GM21423 (cell line): ENCODE measurements around the gene OPCML.
A peak's percentile ranks its signal among the peaks of the same experiment; 100 is the strongest.

ENCODE experiments used
- ATAC-seq: cut with Tn5 transposase; IDR thresholded peaks from one replicate; pipeline ENCODE4 v1.9.1; 2021; ENCODE audit warnings: mild to moderate bottlenecking, moderate library complexity; ENCODE audit not compliant: unreplicated experiment

The OPCML gene

DNA sequence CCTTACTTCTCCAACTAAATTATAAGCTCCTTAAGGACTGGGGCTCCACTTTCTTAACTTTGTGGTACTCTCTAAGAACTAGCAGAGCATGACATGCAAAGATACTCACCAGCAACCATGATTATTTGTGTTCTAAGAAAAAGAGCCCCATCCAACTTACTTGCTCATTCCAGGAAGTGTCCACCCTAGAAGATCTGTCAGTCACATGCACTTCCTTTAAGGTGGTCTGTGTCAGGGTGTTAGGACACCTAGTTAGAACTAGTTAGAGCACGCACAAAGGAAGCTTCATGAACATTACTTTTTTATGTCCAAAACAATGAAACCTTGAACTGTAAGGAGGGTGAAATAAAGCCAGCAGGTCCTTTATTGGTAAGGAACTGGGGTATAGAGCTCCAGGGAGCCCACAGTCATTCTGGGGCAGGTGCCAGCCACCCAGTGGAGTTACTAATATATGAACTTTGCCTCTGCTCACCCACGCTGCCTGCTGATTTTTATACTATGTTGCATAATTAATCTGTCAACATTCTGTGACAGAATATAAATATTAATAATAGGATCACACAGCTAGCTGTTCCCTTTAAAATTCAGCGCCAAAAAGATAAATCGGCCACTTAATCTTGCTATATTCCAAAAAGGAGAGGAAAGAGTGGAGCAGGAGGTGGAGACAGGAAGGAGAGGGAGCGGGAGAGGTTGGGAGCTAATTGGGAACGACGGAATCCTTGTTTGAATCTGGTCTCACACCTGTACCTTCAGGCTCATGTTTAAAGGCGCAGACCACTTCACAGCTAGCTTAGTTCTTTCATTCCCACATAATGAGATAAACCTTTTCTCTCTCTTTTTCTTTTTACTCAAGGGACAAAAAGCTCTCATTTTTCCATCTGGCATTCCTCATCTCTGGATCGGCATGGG, 755.0 kb downstream of the OPCML start:
- no peak for ATAC-seq

DNA sequence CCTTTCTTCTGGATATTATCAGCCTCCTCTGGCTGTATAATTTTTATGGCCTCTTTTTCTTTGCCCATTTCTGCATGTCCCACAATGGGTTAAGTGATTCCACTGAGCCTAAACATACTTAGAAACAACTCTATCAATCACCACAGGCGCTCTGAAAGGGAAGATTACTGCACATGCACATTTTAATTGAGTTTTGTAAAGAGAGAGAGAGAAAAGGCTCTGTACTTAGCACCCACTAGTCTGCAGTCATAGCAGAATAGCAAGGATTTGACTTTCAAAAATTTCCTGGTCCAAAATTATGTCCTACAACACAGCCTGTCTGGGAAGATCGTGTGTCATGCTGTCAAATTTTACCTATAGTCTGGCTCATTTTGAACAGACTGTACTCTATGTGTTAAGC, 758.5 kb downstream of the OPCML start:
- no peak for ATAC-seq

DNA sequence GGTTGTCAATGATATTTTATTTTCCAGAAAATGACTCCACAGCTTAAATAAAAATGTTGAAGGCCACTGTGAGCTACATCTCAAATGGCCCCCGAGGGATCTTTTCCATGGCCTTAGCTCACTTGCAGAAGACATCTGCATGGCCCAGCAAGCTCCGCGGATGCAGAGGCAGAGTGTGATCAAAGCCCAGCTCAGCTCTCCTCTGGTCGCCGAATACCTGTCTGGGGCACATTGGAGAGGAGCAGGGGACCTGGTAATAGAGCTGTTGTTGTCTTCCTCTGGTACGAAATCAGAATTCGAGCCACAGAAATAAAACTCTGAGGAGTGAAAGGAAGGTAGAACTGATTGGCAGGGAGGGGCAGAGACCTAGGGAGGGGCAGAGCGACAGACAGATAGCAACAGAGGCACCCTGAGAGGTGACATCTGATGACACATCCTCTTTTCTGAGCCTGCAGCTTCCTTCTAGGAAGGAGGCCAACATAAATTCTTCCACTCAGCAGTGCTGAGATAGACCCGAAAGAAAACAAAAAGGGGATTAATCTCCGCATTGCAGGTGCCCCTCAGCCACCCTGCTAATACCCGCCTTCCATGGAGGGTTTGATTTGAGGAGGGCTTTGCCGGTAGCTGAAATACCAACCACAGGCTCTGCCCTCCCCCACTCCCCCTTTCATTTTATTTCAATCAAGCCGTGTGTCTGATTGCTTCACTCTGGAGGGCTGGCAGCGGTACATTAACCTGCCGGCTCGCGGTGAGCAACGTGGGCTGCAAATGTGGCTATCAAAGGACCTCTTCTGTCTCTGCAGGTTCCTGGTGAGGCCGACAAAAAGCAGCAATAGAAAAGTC, 759.4 kb downstream of the OPCML start:
- no peak for ATAC-seq

DNA sequence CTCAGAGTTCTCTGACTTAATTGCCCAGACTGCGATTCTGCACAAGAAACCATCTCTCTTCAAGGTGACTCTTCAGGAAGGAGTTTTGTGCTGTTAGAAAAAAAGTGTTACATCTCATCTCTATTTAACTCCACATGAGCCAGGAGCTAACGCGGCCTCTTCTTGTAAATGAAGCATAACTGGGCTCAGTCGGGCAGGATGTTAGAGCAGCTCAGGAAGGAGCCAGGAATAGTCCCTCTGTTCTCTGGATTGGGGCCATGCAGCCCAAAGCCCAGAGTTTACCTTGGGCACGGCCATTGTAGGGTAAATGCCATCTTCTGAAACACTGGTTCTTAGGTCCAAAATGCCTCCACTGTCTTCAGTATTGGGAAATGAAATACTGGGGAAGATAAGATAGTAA, 760.6 kb downstream of the OPCML start:
- no peak for ATAC-seq

DNA sequence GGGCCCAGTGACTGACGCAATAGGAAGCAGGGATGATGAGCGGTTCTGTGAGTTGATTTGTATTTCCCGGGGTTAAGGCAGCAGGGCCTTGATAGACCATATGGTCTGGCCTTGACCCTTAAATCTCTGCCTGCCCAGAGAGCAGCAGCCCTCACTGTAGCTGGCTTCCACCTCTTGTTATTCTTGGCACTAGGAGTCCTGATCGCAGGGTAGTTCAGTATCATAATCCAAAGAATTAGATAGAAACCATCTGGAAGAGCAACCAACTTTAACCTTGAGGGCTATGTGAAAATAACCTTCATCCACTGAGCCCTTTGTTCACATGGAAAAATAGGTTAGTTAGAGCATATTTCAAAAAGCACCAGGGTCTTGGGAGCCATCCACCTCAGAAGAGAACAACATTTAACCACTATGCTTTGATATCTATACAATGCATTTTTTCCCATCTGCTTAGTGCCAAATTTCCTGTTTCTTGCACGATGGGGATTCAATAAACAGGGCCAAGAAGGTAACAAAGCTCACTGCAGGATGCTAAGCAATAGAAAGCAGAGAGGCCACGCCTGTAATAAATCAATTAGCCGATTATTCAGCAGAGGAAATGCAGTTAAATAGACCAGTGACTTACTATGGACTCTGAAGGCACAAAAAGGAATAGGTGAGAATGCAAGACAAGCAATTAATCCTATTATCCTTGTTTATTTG, 761.3 kb downstream of the OPCML start:
- ATAC-seq = no peak

DNA sequence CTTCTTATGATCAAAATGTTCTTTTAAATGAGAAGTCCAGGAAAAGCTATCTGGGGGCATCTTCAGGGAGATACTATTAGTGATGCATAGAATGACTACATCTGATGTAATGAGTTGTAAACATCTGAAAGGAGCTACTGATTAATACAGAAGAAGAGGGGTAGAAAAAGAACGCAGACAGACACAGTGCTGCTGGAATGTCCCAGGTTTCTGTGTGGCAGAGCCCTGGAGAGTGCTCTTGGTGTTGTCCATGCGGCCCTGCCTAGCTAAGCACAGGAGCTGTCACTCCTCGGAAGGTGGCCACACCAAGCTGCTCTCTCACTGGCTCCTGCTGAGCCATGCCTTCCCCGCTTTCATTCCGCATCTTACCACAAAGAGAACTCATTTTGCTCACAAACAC, 768.8 kb downstream of the OPCML start:
- no peak for ATAC-seq

DNA sequence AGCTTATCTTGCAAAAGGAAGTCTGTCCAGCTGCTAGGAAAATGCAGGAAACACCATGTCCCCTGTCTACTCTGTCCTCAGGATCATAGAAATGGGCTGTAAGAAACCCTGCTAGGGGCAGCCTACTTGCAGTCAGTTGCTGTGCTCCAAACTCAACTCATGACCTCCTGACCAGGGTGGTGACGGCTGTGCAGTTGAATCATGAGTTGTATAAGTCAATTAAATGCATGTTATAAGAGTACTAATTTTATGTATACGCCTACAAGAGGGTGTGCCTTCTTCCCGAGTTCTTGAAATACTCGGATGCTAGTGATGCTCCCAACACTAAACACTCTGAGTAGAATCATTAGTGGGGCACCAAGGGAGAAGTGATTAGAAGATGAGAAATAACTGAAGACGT, 776.4 kb downstream of the OPCML start:
- no peak for ATAC-seq

DNA sequence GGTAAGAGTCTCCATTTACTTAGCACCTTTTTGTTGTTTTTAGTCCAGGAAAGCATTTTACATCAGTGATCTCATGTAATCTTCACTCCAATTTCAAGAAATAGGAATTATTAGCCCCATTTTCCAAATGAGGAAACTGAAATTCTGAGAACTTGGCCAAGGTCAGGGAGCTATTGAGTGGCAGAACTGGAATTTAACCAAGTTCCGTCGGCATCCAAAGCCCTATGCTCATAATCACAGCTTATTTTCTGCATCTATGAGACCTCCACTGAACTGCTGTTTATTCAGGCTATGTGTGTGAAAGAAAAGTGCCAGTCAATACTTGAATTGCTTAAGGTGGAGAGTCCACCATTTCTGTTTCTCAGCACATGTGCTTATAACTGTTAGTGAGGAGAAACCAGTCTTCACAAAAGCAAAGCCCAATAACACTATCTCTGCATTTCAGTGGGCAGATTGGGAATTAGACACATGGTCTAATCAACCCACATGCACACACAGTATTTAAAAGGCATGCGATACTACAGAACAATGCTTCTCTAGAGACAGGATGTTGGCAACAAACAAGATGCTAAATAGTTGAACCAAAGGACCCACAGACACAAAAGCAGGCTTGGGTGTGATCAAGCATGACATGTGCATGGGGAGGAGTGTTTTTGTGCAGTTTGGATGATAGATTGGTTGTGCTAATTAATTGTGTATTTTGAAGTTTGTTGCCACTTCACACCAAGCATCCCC, 780.6 kb downstream of the OPCML start:
- ATAC-seq = no peak

DNA sequence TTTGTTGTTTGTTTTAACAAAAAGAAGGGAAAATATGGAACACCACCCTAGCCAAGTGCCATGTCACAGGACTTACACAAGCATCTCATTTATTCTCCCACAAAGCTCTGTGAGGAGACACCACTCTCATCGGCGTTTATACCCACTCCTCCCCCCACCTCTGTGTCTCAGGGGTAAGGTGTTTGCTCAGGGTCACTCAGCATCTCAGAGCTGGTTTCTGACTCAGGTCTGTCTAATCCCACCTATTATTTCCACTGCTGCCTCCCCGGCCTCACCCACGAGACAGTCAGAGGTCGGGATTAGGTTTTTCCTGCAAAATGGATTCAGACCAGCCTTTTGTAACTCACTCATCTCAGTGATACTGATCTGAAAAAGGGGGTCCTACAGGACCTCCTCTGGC, 786.0 kb downstream of the OPCML start:
- ATAC-seq = no peak

DNA sequence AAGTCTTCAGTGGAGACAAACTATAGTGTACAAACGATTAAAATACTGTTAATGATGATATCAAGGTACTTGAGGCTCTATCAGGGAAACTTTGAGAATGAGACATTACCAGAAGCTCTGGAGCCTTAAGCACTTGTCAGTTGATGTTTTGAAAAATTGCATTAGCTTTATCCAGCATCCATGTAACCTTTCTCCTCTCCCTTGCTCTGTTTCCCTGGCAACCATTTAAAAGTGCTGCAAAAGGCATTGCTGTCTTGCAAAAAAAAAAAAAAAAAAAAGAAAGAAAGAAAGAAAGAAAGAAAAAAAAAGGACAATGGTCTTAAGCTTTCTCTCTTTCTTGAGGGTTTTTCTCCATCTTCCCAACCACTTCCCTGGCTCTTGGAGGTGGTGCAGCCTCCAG, 787.0 kb downstream of the OPCML start:
- no peak for ATAC-seq

DNA sequence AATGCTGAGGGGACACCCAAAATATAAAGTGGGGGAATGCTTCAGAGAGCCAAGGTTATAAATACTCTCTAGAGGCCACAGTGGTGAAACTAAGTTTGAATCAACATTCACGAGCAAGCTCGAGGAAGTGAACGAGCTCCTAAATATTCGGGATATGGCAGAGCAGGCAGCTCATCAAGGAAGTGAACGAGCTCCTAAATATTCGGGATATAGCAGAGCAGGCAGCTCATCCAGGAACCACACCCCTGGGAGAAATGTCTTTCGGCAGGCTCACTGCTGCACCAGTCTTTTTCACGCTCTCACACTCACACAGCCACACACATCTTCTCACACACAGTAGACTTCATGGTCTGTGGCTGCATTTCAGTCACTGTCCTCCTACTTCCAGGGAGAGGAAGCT, 787.5 kb downstream of the OPCML start:
- ATAC-seq = no peak

DNA sequence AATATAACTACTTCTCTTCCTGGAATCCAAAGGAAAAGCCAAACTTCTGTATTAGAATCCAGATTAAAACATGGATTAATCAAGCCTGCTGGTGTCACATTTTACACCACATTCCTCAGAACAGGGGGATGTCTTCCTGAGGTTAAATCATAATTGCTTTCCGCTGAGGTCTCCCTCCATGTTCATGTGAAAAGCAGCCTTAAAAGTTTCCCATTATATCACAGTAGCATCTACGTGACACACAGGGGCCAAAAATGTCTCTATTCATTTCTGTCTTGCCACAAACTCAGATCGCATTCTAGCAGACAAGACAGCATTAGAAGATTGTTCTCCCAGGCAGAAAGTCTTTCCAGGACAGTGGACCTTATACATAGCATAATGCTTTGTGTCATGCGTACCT, 788.7 kb downstream of the OPCML start:
- no peak for ATAC-seq

DNA sequence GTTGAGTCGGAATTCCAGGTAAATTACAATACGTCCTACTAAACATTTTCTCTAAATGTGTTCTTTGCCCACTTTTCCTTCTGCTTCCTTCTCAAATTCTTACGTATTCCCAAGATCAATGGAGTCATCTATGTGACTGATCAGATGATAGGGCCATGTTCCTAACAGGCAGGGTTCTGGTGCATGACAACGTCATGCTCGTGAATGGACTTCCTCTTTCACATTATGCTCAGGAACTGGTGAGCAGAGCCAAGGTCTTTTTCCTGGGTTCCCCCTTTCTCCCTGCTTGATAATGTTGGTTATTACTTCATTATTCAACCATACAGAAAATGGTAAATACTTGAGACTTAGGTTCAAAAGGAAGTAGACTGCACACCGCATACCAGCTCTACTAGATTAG, 789.4 kb downstream of the OPCML start:
- ATAC-seq = no peak

DNA sequence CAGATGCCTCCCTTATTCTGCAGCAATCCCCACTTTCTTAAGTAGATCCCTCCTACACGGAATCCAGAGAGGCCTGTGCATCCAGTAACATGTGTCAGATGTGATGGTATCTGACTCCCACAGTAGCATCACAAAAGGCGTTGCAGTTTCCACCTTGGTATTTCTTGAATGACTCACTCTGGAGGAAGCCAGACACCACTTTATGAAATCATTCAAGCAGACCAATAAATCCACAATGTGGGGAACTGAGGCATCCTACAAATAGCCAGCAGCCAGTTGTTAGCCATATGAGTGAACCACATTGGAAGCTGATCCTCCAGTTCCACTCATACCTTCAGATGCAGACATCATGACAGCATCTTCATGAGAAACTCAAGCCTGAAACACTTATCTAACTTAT, 798.1 kb downstream of the OPCML start:
- no peak for ATAC-seq

DNA sequence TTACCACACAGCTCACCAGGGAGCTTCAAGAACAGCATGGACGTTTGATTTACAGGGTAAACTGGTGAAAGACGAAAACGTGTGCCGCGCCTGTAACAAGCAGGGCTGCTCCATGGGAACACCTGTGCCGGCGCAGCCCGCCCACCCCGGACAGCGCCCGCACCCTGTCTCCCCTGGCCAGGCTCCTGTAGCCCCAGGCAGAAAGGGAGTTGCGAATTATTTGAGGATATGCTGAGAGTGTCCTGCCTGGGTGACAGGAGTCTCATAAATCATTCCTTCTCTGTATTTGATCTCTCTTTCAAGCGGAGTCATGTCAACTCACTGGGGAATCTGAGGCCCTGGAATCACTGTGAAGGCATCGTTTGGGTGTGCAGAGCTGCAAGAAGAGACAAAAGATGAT, 804.3 kb downstream of the OPCML start:
- ATAC-seq = no peak

DNA sequence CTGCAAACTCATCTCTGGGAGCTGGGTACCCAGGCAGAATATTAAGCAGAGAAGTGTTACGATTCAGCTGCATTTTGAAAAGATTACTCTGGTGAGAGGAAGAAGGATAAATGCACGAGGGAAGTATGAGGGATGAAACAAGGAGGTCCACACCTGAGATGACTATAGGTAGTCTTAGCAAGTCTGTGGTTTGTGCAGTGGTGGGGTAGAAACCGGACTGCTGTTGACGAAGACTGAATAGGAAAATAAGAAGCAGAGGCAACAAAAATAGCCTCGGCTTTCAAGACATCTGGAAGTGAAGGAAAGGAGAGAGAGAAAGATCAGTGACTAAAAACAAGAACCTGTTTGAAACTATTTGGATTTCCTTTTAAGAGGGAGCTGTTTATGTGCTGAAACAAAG, 810.8 kb downstream of the OPCML start:
- ATAC-seq = no peak

DNA sequence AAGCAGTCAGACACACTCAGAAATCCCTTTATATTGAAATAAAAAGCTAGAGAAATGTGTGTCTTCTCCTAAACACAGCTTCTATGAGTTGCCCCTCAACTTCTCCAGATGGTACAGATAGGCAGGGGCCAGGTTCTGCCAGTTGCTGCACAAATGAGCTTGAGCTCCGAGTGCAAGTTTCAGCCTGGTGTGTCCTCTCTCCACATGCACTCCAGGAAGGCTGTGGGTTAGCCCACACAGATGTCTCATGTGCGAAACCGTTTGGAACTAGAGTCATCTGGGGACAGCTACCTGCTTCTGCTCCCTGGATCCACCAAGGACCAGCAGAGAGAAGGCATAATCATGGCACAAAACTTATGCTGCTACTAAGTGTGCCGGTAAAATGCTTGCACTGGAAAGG, 812.6 kb downstream of the OPCML start:
- no peak for ATAC-seq

DNA sequence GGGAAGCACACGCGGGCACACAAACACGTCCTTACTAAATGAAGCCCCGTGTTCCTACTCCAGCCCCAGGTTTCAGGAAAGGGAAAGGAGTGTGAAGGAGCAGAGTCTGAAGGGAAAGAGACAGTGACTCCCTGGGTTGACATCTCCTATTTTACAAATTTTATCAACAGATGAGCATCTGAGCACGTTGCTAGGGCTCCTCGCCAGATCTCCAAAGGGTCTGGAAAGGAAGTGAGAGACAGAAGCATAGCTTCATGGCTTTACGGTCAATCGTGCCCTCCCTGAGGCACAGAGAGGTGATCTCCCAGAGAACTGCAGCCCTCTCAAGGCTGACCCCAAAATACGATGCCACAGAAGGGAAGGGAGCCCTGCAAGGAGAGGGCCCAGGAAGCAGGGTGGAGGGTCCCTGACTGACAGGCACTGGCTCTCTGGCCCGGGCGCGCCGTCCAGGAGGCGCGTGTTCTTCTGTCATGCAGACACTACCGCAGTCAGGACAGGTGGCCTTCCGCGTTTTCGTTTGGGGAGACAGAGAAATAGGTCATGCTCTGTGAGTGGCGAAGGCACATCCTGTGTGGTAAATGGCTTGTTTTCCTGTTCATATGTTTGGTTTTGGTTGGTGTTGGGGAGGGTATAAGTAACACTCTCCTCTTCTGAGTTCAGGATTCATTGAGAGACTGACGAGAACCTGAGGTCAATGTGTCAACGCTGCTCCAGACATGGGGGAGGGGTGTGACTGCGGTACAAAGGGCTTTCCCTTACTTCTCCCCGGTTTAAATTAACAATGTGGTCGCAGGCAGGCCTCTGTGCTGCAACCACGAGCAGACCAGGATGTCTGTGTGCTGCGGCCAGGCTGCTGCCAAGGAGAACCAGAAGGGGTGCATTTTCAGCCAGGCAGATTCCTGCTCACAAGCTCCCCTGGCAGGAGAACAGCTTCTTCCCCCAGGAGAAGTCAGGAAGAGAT, 813.3 kb downstream of the OPCML start:
- peak; percentile 65 for ATAC-seq

DNA sequence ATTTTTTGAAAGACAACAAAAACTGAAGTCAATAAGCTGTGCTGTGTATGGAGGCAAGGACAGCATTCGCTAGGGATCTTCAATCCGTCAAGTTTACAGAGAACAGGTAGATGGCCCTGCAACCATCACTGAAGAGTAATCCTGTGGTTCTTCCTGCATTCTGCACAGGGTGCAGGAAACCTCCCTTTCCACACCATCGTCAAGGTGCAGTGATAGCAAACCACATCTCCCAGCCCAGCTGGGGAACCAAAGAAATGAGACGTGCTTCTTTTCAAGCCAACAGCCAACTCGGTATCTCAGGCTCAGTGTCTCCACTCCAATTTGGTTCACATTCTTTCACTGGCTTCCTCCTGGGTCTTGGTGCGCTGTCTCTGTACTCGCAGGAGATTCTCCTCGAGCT, 814.5 kb downstream of the OPCML start:
- no peak for ATAC-seq

DNA sequence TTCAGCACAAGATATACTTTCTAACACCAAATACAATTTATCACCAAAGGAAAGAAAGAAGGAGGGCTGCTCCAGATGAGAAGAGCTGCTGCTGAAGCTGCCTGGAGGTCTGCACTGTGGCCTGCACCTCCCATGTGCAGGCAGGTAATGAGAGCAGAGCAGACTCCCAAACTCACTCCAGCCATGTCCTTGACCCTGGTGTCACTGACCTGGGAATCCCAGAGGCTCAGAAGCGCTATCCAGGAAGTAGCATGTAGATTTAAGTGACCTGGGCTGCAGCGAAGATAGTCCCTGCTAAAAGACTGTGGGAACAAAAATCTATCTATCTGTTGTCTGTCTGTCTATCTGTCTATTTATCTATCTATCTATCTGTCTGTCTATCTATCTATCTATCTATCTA, 816.3 kb downstream of the OPCML start:
- no peak for ATAC-seq
